Activated T-cell treated with anti-CD3 and anti-CD28 coated beads for 24 hours (primary cell): ENCODE data around the gene VPS35.

Experiments
- DNase-seq: peaks from one replicate; pipeline ENCODE4 v3.0.0-alpha.2; 2020; ENCODE audit warnings: low read depth

The VPS35 gene

GRCh38 chr16:46612121-46612520 lies 76.9 kb downstream of the VPS35 start:
- no peak for DNase-seq

- no peak for DNase-seq
Measured at GRCh38 chr16:46607529-46607928, 81.4 kb downstream of the VPS35 start.

- no peak for DNase-seq
Measured at GRCh38 chr16:46606231-46606630, 82.7 kb downstream of the VPS35 start.
